ENCODE measurements around the gene GMPR2. TPM values are rescaled to one million over a fixed set of nuclear protein-coding genes. Genes with fewer than 3 reads are reported as not detected.
"Not testable (repeated sequence)": the region's sequence is repeated elsewhere in the genome, so short reads cannot be mapped to it uniquely, and the experiment has no call there.

The GMPR2 gene
- polyA plus RNA-seq, 4 donors, result 65.6 to 124 (median 117) TPM

DNA sequence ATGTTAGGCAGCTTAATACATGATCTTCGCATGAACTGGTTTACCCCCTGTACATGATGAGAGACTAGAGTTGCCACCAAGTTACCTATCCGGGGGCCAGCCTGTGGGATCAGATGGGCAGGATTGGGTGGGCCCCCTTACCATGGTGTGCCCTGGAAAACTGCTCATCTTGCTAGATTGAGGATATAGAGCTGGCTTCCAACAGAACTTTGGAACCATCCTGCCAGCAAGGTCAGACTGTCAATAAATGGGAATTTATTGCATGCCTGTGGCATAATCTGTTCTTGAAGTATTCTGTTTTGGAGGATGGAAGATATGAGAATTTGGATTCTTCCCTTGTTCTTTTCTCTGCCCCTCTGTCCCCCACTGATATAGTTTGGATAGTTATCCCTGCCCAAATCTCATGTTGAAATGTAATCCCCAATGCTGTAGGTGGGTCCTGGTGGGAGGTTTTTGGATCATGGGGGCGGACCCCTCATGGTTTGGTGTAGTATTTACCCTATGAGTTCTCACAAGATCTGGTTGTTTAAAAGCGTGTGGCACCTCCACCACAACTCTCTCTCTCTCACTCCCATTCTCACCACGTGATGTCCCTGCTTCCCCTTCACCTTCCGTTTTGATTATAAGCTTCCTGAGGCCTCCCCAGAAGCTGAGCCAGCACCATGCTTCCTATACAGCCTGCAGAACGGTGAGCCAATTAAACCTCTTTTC lies 33.8 kb upstream of the GMPR2 start:
- no peak for DNase-seq (ENCODE audit: low read depth in 4 of 4, low spot score in 3 of 4)

DNA sequence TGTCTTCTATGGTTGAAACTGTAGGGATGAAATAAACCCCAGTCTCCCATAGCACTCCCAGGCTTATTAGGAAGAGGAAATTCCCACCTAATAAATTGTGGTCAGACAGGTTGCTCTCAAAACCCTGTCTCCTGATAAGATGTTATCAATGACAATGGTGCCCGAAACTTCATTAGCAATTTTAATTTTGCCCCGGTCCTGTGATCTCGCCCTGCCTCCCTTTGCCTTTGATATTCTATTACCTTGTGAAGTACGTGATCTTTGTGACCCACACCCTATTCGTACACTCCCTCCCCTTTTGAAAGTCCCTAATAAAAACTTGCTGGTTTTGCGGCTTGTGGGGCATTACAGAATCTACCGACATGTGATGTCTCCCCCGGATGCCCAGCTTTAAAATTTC lies 30.2 kb upstream of the GMPR2 start:
- not testable (repeated sequence) for DNase-seq (ENCODE audit: low read depth in 4 of 4, low spot score in 3 of 4)

DNA sequence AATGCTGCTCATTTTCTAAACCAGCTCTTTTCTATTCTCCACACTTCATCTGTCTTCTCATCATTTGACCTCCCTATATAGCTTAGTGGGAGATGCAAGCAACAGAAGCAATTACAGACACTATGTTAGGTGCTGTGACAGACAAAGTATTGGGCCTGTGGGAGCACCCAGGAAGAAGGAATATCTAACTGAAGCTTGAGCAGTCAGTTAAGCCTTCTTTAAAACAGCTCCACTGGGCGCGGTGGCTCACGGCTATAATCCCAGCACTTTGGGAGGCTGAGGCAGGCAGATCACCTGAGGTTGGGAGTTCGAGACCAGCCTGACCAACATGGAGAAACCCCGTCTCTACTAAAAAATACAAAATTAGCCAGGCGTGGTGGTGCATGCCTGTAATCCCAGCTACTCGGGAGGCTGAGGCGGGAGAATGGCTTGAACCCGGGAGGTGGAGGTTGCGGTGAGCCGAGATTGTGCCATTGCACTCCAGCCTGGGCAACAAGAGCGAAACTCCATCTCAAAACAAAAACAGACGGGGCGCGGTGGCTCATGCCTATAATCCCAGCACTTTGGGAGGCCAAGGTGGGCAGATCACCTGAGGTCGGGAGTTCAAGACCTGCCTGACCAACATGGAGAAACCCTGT lies 29.4 kb upstream of the GMPR2 start:
- DNase-seq (ENCODE audit: low read depth in 4 of 4, low spot score in 3 of 4), result not testable (repeated sequence)

DNA sequence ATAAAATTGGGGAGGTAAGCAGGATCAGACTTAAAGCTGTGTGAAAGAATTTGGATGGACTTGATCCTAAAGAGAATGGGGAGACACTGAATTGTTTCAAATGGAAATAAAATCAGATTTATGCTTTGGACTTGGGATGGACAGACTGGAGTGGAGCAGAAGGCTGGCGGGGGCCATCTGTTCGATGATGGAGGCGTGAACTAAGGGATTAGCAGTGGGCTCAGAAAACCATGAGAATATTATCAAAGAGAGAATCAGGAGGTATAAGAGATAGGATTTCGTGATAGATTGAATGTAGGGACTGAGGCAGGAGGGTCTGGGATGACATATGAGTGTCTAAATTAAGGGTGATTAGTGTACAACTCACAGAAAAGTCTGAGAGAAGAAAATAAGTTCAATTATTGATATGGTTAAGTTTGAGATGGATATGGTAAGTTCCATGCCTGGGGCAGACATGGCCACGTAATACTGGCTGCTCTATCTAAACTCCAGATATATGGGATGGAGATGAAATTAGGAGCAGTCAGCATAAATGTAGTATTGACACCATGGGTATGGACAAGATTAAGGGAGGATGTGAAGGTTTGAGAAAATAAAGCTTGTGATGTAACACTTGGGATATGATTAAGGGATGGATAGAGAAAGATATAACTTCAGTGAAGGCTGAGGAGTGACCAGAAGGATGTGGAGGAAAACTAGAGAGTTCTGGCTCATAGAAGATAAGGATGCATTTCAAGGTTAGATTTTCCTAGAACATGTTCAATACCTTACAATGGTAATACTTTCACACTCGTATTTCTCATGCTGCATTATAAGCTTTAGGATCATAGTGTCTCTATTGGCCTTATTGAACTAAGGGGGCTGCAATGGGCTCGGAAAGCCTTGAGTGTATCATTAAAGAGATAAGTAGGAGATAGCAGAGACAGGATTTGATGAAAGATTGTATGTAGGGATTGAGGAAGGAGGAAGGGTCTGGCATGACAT lies 28.3 kb upstream of the GMPR2 start:
- no peak for DNase-seq (ENCODE audit: low read depth in 4 of 4, low spot score in 3 of 4)

DNA sequence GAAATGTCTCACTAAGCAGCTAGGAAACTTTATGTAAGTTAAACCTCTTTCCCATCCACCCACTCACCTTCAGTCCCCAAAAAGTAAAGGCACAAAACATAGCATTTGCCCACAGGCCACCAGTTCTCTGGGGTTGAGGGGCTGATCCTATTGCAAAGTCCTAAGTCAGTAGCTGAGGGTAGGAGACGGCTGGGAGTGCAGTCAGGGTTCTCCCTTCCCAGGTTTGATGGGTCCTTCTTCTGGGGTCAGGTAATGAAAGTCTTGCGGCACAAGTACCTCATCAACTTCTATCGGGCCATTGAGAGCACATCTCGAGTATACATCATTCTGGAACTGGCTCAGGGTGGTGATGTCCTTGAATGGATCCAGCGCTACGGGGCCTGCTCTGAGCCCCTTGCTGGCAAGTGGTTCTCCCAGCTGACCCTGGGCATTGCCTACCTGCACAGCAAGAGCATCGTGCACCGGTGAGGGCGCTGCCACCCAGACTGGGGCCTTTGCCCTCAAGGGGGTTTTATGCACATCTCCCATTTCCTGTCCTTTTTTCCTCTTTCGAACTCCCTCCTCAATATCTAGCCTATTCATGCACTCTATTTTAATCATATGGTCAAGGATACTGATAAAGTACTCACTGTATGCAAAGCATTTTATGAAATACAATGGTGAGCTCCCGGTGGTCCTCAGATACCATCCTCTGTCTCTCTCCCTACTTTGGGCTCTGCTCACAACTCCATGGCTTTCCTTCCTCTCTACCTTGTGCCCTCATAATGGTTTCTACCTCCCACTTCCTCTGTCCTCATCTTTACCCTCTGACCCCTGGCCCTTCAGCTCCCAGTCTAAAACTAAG lies 26.2 kb upstream of the GMPR2 start:
- no peak for DNase-seq (ENCODE audit: low read depth in 4 of 4, low spot score in 3 of 4)

DNA sequence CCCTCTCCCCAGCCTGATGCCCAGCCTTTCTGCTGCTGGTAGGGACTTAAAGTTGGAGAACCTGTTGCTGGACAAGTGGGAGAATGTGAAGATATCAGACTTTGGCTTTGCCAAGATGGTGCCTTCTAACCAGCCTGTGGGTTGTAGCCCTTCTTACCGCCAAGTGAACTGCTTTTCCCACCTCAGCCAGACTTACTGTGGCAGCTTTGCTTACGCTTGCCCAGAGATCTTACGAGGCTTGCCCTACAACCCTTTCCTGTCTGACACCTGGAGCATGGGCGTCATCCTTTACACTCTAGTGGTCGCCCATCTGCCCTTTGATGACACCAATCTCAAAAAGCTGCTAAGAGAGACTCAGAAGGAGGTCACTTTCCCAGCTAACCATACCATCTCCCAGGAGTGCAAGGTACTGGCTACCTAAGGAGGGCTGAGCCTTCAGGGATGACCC lies 25.6 kb upstream of the GMPR2 start:
- DNase-seq (ENCODE audit: low read depth in 4 of 4, low spot score in 3 of 4), result no peak

DNA sequence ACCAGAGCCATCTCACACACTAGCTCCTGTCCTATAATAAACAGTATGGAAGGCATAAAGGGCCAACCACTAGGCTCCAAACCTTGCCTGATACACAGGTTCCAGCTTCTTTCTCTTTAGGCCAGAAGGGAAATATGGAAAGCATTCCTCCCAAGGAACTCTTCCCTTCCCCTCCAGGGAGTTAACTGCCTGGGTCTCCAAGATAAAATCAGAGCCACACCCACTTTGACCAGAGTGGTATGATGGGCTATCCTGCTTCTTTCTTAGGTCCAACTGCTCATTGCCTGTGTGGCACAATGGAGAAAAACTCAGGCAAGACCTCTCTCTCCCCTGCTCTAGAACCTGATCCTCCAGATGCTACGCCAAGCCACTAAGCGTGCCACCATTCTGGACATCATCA lies 25.1 kb upstream of the GMPR2 start:
- no peak for DNase-seq (ENCODE audit: low read depth in 4 of 4, low spot score in 3 of 4)

DNA sequence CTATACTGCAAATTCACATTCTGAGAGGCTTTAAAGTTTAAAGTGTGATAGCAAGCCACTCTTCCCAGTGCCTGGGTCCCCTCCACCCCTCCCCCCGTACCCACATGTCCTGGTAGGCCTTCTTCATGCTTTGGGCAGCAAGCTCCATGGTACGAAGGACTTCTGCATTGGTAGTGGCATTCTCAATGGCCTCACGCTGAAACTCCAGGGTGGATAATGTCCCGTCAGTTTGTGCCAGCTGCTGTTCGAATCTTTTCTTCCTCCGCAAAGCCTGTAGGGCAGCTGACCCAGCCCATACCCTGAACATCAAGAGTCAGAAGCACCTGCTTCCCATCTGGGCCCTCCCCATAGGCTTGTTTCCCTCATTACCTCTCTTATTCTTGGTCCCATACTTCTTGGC lies 21.4 kb upstream of the GMPR2 start:
- DNase-seq (ENCODE audit: low read depth in 4 of 4, low spot score in 3 of 4), result no peak

DNA sequence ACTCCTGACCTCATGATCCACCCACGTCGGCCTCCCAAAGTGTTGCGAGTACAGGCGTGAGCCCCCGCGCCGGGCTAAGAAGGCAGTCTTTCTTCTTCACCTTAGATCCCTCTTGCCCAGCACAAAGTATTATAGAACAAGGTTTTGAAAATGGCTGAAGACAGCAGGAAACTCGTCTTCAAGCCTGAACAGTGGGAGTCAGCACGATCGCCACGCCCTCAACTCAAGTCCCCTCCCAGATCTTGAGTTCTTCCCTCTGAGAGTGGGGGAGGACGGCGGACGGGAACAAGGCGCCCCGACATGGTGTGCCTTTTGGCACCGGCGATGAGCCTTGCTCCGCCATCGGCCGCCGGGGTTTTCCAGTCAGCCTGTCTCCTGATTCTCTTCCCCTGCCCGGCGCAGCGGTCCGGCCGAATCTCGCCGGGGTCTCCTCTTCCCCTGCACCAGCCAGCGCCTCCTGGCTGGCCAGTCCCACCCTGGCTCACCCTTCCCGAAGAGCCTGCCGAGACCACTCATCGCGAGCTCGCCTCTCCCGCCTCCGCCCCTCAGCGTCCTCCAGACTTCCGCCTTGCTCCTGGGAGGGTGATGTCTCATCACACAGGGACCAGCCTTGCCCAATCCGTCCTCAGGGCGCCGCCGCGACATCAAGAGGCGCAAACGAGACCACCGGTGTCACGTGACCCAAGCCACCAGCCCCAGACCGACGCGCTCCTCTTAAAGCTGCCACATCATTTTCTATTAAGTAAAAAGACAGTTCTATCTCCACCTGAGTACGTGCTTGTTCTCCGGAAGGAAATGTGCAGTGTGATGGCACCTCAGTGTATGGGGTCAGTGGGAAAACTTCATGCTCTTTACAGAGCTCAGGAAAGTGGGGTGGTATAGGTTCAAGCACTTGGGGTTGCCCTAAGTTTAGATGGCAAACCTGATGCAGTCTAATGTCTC lies 19.5 kb upstream of the GMPR2 start, which contains the start of gene CHMP4A:
Gene CHMP4A, minus strand, starts transcription at position 565 of the 942 bp plus-strand sequence. Its CDS starts 49 bp downstream, at position 516.
- DNase-seq (ENCODE audit: low read depth in 4 of 4, low spot score in 3 of 4), result peak; percentile 88 to 95 (median 92)

DNA sequence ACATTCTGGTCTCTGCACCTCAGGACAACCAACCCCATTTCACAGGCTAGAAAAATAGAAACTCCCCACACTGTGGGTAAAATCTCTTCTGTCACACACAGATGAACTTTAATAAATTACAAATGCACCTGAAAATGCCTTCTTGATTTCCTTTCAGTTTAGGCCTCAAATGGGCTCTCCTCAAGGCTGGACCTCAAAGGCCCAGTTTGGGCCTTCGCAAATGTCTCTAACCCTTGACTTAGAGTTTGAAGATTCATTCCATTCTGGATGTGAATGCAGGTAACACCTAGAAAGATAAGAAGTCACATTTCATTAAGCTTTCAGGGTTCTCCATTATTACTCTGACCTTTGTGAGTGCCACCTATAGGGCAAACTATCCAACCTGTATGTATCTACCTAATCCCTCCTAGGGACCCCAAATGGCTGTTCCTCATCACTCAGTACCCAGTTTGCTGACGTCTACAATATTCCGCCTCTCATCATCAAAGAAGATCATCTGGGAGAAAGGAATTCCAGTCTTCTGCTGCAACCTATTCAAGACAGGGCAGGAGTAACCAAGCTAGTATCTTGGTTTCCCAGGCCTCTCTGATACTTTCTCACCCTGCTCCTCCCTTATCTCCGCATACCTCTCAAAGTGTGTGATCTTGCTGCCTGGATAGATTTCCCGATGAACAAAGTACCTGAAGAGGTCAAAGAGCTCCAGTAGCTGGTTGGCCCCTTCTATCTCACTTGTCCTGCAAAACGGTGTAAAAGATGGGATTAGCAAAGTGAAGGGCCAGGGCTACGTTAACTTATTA lies 18.7 kb upstream of the GMPR2 start:
- DNase-seq (ENCODE audit: low read depth in 4 of 4, low spot score in 3 of 4), result no peak

DNA sequence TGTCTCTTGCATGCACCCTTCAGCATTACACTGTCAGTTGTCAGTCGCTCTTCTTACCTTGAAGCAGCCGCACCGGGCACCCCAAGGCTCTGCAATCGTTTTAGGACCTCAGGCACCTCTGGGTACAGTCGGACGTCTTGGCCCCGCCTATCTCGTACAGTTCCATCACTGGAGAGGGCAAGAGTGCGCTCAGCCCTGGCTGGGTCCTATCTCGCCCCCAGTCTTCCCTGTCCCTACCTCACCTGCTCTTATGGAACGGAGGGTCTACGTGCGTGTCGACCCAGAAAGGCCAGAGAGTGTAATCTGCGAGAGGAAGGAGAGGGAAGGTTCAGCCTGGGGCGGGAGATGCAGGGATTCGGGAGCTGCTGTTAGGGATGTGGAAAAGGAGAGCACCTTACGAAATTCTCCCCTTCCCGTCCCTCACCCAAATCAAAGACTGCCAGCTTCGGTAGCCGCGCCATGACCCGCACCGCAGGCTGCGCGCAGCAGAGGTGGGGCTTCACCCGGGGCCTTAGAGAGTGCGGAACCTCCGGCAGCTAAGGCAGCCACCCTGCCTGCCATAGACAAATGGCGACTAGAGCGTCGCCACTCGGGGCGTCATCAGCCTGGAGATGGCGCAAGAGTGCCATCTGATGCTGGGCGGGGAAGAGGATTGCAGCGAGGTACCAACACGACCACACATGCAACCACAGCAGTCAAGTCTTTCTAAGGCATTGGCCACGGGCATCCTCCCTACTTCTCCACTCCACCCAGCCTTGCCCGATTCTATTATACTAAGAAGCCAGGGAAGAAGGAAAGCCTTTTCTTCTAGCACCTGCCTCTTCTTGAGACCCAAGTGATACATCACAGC lies 17.0 kb upstream of the GMPR2 start, which contains the start of gene MDP1:
Gene MDP1, minus strand, starts transcription at position 572 of the 850 bp plus-strand sequence. Its CDS starts 111 bp downstream, at position 461.
- DNase-seq (ENCODE audit: low read depth in 4 of 4, low spot score in 3 of 4), result peak in 3 of 4 donors; percentile 68 to 75 (median 71)

DNA sequence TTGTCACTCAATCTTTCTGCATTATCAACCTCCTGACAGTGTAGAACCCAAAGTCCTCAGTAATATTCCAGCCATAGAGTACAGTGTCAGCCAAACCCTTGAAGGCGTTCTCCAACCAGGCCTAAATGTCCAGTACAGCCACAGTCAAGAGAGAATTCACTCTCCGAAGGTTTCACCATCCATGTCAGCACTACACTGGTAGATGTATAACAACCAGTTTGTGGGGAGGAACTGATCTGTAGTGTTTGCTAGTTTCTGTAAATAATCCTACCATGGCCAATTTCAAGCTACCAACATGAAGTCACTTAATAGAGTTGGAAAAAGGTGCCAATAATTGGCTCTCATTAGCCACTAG lies 16.4 kb upstream of the GMPR2 start:
- no peak for DNase-seq (ENCODE audit: low read depth in 4 of 4, low spot score in 3 of 4)

DNA sequence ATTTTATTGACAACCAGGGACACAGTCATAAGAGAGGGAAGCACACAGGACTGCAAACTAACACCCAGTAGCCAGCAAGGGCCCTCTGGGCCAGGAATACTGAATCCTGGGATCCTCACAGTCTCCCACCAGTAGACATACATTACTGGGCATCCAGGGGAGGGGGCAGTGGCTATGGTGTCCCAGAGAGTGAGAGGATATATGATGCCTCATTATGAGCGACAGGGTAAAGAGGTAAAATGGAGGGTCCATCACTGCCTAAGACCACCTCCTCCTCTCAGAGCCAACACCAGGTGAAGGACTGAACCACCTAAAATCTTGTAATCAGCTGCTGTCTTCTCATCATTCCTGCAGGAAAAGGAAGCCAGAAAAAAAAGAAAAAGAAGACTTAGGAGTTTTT lies 15.9 kb upstream of the GMPR2 start:
- DNase-seq (ENCODE audit: low read depth in 4 of 4, low spot score in 3 of 4), result not testable (repeated sequence)

DNA sequence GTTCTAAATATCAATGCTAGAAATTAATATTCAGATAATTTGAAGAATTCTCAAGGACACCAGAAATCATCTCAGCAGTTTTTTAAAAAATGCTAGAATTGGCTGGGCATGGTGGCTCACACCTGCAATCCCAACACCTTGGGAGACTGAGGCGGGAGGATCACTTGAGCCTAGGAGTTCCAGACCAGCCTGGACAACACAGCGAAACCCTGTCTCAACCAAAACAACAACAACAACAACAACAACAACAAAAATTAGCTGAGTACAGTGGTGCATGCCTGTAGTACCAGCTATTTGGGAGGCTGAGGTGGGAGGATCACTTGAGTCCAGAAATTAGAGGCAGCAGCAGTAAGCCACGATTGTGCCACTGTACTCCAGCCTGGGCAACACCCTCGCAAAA lies 13.6 kb upstream of the GMPR2 start:
- no peak for DNase-seq (ENCODE audit: low read depth in 4 of 4, low spot score in 3 of 4)

DNA sequence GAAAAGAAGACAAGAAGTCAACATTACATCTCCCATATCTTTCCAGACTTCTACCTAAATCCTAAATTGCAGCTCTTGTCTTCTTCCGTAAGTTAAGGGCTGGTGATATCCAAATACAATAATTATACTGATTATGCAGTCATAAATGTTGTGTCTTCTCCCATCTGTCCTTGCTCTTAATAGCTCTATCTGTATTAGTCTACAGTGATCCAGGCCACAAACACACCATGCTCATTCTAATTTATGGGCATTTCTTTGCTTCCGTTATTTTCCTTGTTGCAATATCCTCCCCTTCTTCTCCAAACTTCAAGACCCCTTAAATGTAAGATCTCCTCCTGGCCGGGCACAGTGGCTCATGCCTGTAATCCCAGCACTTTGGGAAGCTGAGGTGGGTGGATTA lies 13.2 kb upstream of the GMPR2 start:
- no peak for DNase-seq (ENCODE audit: low read depth in 4 of 4, low spot score in 3 of 4)

DNA sequence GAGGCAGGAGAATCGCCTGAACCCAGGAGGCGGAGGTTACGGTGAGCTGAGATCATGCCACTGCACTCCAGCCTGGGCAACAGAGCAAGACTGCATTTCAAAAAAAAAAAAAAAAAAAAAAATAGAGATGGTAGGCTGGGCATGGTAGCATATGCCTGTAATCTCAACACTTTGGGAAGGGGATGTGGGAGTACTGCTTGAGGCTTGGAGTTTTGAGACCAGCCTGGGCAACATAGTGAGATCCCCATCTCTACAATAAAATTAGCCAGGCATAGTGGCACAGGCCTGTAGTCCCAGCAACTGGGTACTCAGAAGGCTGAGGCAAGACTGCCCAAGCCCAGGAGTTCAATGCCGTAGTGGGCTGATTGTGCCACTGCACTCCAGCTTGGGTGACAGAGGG lies 9.7 kb upstream of the GMPR2 start:
- not testable (repeated sequence) for DNase-seq (ENCODE audit: low read depth in 4 of 4, low spot score in 3 of 4)

DNA sequence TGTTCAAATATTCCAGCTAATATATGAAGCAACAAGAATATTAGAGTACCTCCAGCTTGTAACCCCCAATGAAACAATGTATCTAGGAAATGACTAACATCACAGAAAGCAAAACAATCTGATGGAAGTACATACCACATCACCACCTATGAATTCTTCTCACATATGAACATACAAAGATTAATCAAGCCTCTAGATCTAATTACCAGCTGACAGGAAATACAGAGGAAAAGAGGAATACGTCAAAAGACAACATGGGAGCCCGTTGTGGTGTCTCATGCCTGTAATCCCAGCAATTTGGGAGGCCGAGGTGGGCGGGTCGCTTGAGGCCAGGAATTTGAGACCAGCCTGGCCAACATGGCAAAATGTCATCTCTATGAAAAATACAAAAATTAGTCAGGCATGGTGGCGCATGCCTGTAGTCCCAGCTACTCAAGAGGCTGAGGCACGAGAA lies 8.1 kb upstream of the GMPR2 start:
- DNase-seq (ENCODE audit: low read depth in 4 of 4, low spot score in 3 of 4), result no peak

Measured in left renal pelvis (tissue), 4 donors.